ENCODE data around the gene MAGEC2.

MAGEC2 gene

DNA sequence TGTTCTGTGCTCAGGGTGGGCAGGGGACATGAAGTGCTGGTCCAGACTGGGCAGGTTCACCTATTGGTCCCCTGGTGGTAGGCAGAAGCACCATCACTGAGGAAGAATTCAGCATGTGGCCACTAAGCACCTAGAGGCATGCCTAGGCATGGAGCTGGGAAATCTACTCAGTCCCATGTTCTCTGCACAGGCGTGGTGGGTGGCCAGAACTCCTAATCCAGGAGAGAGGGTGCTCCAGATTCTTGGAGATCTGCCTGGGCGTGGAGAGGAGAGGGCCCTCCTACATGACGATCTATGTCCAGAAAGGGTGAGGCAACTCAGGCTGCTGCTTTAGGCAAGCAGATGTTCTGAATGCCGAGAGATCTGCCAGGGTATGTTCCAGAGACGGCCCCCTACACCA, 44.6 kb upstream of the MAGEC2 start:
- TF ChIP-seq SIN3A (IDR thresholded peaks at IDR 0.05; ENCODE audit: borderline replicate concordance, insufficient read depth, low read length) (no peak), TAF1 (IDR thresholded peaks at IDR 0.05; ENCODE audit: borderline replicate concordance, insufficient read depth, low read length) (no peak), FOXP2 (optimal IDR thresholded peaks at IDR 0.05; ENCODE audit: borderline replicate concordance, extremely low read depth, extremely low read length, insufficient read depth) (no peak), POLR2AphosphoS5 (IDR thresholded peaks at IDR 0.05; ENCODE audit: low read depth, low read length) (no peak)
- TF ChIP-seq, protein P1, sequence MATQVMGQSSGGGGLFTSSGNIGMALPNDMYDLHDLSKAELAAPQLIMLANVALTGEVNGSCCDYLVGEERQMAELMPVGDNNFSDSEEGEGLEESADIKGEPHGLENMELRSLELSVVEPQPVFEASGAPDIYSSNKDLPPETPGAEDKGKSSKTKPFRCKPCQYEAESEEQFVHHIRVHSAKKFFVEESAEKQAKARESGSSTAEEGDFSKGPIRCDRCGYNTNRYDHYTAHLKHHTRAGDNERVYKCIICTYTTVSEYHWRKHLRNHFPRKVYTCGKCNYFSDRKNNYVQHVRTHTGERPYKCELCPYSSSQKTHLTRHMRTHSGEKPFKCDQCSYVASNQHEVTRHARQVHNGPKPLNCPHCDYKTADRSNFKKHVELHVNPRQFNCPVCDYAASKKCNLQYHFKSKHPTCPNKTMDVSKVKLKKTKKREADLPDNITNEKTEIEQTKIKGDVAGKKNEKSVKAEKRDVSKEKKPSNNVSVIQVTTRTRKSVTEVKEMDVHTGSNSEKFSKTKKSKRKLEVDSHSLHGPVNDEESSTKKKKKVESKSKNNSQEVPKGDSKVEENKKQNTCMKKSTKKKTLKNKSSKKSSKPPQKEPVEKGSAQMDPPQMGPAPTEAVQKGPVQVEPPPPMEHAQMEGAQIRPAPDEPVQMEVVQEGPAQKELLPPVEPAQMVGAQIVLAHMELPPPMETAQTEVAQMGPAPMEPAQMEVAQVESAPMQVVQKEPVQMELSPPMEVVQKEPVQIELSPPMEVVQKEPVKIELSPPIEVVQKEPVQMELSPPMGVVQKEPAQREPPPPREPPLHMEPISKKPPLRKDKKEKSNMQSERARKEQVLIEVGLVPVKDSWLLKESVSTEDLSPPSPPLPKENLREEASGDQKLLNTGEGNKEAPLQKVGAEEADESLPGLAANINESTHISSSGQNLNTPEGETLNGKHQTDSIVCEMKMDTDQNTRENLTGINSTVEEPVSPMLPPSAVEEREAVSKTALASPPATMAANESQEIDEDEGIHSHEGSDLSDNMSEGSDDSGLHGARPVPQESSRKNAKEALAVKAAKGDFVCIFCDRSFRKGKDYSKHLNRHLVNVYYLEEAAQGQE (IDR thresholded peaks at IDR 0.05; ENCODE audit: insufficient read depth in 1 of 2, low read depth in 2 of 2, low read length in 2 of 2): no peak

- no peak for TF ChIP-seq POLR2AphosphoS5 (IDR thresholded peaks at IDR 0.05; ENCODE audit: low read depth, low read length)
- TF ChIP-seq SIN3A (IDR thresholded peaks at IDR 0.05; ENCODE audit: borderline replicate concordance, insufficient read depth, low read length): no peak
- TF ChIP-seq, protein P1 (IDR thresholded peaks at IDR 0.05; ENCODE audit: insufficient read depth in 1 of 2, low read depth in 2 of 2, low read length in 2 of 2): no peak
- no peak for TF ChIP-seq TAF1 (IDR thresholded peaks at IDR 0.05; ENCODE audit: borderline replicate concordance, insufficient read depth, low read length)
- TF ChIP-seq FOXP2 (optimal IDR thresholded peaks at IDR 0.05; ENCODE audit: borderline replicate concordance, extremely low read depth, extremely low read length, insufficient read depth): no peak
Observed at GRCh38 chrX:142244568-142244967, 39.5 kb upstream of the MAGEC2 start.

- TF ChIP-seq TAF1 (IDR thresholded peaks at IDR 0.05; ENCODE audit: borderline replicate concordance, insufficient read depth, low read length) (no peak), POLR2AphosphoS5 (IDR thresholded peaks at IDR 0.05; ENCODE audit: low read depth, low read length) (no peak), SIN3A (IDR thresholded peaks at IDR 0.05; ENCODE audit: borderline replicate concordance, insufficient read depth, low read length) (no peak), FOXP2 (optimal IDR thresholded peaks at IDR 0.05; ENCODE audit: borderline replicate concordance, extremely low read depth, extremely low read length, insufficient read depth) (no peak)
- TF ChIP-seq, protein P1 (IDR thresholded peaks at IDR 0.05; ENCODE audit: insufficient read depth in 1 of 2, low read depth in 2 of 2, low read length in 2 of 2): no peak
Observed at GRCh38 chrX:142238536-142238935, 33.4 kb upstream of the MAGEC2 start.

DNA sequence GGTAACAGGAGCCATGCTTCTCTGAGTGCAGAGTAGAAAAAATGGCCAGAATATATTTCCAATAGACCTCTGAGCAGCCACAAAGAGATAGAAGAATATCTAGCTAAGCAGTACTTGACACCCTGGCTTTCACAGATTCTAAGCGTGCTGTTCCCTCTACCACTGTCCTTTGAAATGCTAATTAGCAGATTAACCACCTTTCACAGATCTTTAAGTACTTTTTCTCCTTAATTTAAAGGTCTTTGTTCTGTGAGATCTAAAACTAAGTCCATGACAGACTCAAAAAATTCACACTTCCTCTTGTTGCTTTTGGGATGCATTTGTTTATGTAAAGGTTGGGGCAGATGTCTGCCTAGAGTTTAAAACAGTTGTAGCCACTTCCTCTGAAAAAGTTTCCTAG, 28.3 kb upstream of the MAGEC2 start:
- TF ChIP-seq SIN3A (IDR thresholded peaks at IDR 0.05; ENCODE audit: borderline replicate concordance, insufficient read depth, low read length): no peak
- TF ChIP-seq FOXP2 (optimal IDR thresholded peaks at IDR 0.05; ENCODE audit: borderline replicate concordance, extremely low read depth, extremely low read length, insufficient read depth): no peak
- TF ChIP-seq, protein P1 (IDR thresholded peaks at IDR 0.05; ENCODE audit: insufficient read depth in 1 of 2, low read depth in 2 of 2, low read length in 2 of 2): no peak
- TF ChIP-seq POLR2AphosphoS5 (IDR thresholded peaks at IDR 0.05; ENCODE audit: low read depth, low read length): no peak
- no peak for TF ChIP-seq TAF1 (IDR thresholded peaks at IDR 0.05; ENCODE audit: borderline replicate concordance, insufficient read depth, low read length)

DNA sequence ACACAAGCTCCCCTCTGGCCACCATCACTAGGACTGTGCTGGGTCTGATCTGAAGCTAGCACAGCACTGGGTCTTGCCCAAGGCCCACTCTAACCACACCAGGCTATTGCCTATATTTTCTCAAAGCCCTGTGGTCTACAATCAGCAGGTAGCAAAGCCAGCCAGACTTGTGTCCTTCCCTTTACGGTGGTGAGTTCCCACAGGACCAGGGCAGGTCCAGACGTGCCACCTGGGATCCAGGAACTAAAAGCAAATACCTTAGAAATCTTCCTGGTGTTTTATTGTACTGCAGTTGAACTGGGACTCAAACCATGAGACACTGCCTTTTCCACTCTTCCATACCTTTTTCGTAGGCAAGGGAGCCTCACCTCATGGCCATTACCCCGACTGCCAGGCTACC, 9.0 kb upstream of the MAGEC2 start:
- TF ChIP-seq, protein P1 (IDR thresholded peaks at IDR 0.05; ENCODE audit: insufficient read depth in 1 of 2, low read depth in 2 of 2, low read length in 2 of 2): no peak
- TF ChIP-seq FOXP2 (optimal IDR thresholded peaks at IDR 0.05; ENCODE audit: borderline replicate concordance, extremely low read depth, extremely low read length, insufficient read depth) (no peak), POLR2AphosphoS5 (IDR thresholded peaks at IDR 0.05; ENCODE audit: low read depth, low read length) (no peak), TAF1 (IDR thresholded peaks at IDR 0.05; ENCODE audit: borderline replicate concordance, insufficient read depth, low read length) (no peak), SIN3A (IDR thresholded peaks at IDR 0.05; ENCODE audit: borderline replicate concordance, insufficient read depth, low read length) (no peak)

Measured in PFSK-1 (cell line).